ENCODE measurements around the gene FGD4. TPM values are rescaled to one million over a fixed set of nuclear protein-coding genes. Genes with fewer than 3 reads are reported as not detected.

FGD4 gene
- total and polyA plus RNA-seq, 3 donors from 2014 or later = 51.0 to 90.2 (median 74.9) TPM

- intact Hi-C loops (cut with DNase I; ENCODE audit: low total_unique reads) = no loop called here
- Histone ChIP-seq H3K36me3 (ENCODE audit: low read depth, missing control alignments) (no peaks in the 10 kb centered on the region), H3K9me3 (no peaks in the 10 kb centered on the region), H3K27ac (no peak overlapping the region), H3K4me1 (no peaks in the 10 kb centered on the region), H3K27me3 (no peaks in the 10 kb centered on the region), H3K4me3 (no peak overlapping the region)
- no peak for DNase-seq
- WGBS, 2 donors = 72 to 75% methylated on average over 12 of the region's 12 CpGs
- TF ChIP-seq POLR2A (IDR thresholded peaks at IDR 0.05) (no peak), CTCF (IDR thresholded peaks at IDR 0.05) (no peak)
Observed at GRCh38 chr12:32377344-32378055, 21.9 kb upstream of the FGD4 start.

GRCh38 chr12:32379213-32379612, 20.1 kb upstream of the FGD4 start:
- no peaks in the 10 kb centered on the region for H3K9me3 ChIP-seq
- WGBS, 2 donors = 87% methylated on average over 10 of the region's 10 CpGs
- DNase-seq = no peak
- H3K36me3 ChIP-seq (ENCODE audit: low read depth, missing control alignments) = no peaks in the 10 kb centered on the region
- H3K27ac ChIP-seq = no peak overlapping the region
- no peaks in the 10 kb centered on the region for H3K27me3 ChIP-seq
- intact Hi-C loops (cut with DNase I; ENCODE audit: low total_unique reads) = no loop called here
- TF ChIP-seq CTCF (IDR thresholded peaks at IDR 0.05) (no peak), POLR2A (IDR thresholded peaks at IDR 0.05) (no peak)
- H3K4me1 ChIP-seq = no peaks in the 10 kb centered on the region
- no peak overlapping the region for H3K4me3 ChIP-seq

GRCh38 chr12:32379667-32380066, 19.7 kb upstream of the FGD4 start:
- Histone ChIP-seq H3K4me3 (no peak overlapping the region), H3K36me3 (ENCODE audit: low read depth, missing control alignments) (no peaks in the 10 kb centered on the region), H3K4me1 (no peaks in the 10 kb centered on the region), H3K27me3 (no peaks in the 10 kb centered on the region), H3K9me3 (no peaks in the 10 kb centered on the region), H3K27ac (no peak overlapping the region)
- 83 to 87% methylated on average over 8 of the region's 8 CpGs for WGBS, 2 donors
- intact Hi-C loops (cut with DNase I; ENCODE audit: low total_unique reads) = no loop called here
- no peak for TF ChIP-seq CTCF (IDR thresholded peaks at IDR 0.05)
- no peak for TF ChIP-seq POLR2A (IDR thresholded peaks at IDR 0.05)
- no peak for DNase-seq

GRCh38 chr12:32382226-32382625, 17.1 kb upstream of the FGD4 start:
- no peak for DNase-seq
- Histone ChIP-seq H3K36me3 (ENCODE audit: low read depth, missing control alignments) (no peaks in the 10 kb centered on the region), H3K4me3 (no peak overlapping the region), H3K27me3 (no peaks in the 10 kb centered on the region), H3K9me3 (no peaks in the 10 kb centered on the region), H3K4me1 (no peaks in the 10 kb centered on the region), H3K27ac (no peak overlapping the region)
- intact Hi-C loops (cut with DNase I; ENCODE audit: low total_unique reads) = no loop called here
- 86 to 91% methylated on average over 2 of the region's 2 CpGs for WGBS, 2 donors
- no peak for TF ChIP-seq CTCF (IDR thresholded peaks at IDR 0.05)
- TF ChIP-seq POLR2A (IDR thresholded peaks at IDR 0.05) = no peak

Measured in testis (tissue), 3 donors.